Esophagus squamous epithelium (tissue), 4 donors: ENCODE results near the gene AGT.

Source experiments
- POLR2A ChIP-seq, 4 donors: fragments of 450-650 bp; IDR thresholded peaks; one replicate each; pipeline ENCODE4 v1.6.1; 2017; ENCODE audit warnings: antibody characterized with exemption in 4 of 4, mild to moderate bottlenecking in 4 of 4, moderate library complexity in 3 of 4
- TF ChIP-seq, protein P1 (sequence below), 6 experiments: fragments of 450-650 bp in 4 of 6; fragments of 200-600 bp in 2 of 6; sonication (generic) in 2 of 6; IDR thresholded peaks; one replicate each; pipeline ENCODE4 v1.5.1; 2016 to 2019; ENCODE audit warnings: antibody characterized with exemption in 6 of 6, mild to moderate bottlenecking in 4 of 6, moderate library complexity in 4 of 6

GRCh38 chr1:230712470-230712942 lies 1.4 kb downstream of the AGT start:
- TF ChIP-seq, protein P1, sequence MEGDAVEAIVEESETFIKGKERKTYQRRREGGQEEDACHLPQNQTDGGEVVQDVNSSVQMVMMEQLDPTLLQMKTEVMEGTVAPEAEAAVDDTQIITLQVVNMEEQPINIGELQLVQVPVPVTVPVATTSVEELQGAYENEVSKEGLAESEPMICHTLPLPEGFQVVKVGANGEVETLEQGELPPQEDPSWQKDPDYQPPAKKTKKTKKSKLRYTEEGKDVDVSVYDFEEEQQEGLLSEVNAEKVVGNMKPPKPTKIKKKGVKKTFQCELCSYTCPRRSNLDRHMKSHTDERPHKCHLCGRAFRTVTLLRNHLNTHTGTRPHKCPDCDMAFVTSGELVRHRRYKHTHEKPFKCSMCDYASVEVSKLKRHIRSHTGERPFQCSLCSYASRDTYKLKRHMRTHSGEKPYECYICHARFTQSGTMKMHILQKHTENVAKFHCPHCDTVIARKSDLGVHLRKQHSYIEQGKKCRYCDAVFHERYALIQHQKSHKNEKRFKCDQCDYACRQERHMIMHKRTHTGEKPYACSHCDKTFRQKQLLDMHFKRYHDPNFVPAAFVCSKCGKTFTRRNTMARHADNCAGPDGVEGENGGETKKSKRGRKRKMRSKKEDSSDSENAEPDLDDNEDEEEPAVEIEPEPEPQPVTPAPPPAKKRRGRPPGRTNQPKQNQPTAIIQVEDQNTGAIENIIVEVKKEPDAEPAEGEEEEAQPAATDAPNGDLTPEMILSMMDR (IDR thresholded peaks at IDR 0.05): no peak
- no peak for TF ChIP-seq POLR2A (IDR thresholded peaks at IDR 0.05)
